ENCODE results near the gene GPS2.

The GPS2 gene

DNA sequence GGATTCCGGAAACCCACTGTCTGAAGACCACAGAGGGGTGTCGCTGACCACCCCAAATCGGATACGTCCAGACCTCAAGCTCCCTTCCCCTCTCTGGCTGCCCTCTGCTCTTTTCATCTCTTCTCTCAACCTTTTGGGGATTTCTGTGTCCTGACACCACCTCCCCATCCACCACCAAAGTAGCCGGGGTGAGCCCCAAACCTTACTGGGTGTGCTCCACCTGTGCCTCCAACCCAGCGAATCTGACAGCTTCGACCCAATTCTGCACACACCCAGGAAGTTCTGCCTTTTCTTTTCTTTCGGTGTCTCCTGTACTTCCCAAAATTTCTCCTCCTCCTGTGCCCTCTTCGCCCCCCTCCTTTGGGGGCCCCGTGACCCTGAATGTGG lies 37.3 kb upstream of the GPS2 start:
- ChIA-PET CTCF (interaction anchor here (0.7 to 5.4 kb wide), 4 partner anchors 10 to 208 kb away, joined by 4 to 67 read pairs (median 34); partner anchors contain the start of genes FGF11, SENP3 and TMEM102), POLR2A (interaction anchor here (0.5 to 2.7 kb wide), 2 partner anchors 73 to 132 kb away, joined by 3 to 10 read pairs; partner anchors contain the start of gene POLR2A)
- TF ChIP-seq, protein P1, sequence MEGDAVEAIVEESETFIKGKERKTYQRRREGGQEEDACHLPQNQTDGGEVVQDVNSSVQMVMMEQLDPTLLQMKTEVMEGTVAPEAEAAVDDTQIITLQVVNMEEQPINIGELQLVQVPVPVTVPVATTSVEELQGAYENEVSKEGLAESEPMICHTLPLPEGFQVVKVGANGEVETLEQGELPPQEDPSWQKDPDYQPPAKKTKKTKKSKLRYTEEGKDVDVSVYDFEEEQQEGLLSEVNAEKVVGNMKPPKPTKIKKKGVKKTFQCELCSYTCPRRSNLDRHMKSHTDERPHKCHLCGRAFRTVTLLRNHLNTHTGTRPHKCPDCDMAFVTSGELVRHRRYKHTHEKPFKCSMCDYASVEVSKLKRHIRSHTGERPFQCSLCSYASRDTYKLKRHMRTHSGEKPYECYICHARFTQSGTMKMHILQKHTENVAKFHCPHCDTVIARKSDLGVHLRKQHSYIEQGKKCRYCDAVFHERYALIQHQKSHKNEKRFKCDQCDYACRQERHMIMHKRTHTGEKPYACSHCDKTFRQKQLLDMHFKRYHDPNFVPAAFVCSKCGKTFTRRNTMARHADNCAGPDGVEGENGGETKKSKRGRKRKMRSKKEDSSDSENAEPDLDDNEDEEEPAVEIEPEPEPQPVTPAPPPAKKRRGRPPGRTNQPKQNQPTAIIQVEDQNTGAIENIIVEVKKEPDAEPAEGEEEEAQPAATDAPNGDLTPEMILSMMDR (IDR thresholded peaks at IDR 0.05; ENCODE audit: insufficient read depth, low read length, missing control alignments): no peak
- peak overlapping the region; percentile 96 for H3K4me3 ChIP-seq (ENCODE audit: low read depth, low read length)
- no peak for DNase-seq (ENCODE audit: low read depth, low spot score)

DNA sequence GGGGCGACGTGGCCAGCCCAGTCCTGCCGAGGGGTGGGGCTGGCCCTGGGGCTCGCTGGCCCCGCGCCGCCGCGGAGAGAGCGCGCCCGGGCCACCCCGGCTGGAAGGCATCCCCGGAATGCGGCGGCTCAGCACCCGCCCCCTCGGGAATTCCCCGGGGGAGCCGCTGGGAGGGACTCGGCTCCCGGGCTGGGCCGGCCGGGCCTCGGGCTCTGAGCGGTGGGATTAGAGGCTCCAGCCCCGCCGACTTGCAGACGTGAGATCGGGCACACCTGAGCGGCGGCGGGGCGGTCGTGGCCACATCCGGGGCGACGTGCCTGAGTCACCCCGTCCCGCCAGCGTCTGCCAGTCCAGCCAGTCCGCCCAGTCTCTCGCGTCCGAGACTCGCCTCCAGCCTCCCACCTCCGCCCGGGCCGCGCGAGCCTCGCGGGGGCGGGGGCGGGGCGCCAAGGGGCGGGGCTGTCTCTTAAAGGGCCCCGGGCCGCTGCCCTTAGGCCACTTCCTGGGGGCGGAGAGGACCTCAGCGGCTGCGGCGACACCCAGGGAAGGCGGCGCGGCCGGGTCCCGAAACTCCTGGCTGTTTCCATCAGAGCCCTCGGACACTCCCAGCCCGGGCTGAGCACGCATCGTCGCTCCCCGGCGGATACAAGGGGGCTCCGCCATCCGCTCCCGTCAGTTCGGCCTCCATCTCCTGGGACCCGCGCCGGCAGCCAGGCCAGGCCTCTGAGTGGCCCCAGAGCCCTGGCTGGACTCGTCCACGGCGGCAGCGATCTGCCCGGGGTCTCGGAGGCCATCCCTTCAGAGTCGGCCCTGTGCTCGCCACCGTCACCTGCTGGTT lies 36.7 kb upstream of the GPS2 start, which contains the start of gene KCTD11:
Gene KCTD11, plus strand, starts transcription at position 498 of the 838 bp plus-strand sequence.
- ChIA-PET POLR2A (interaction anchor here (0.6 to 2.0 kb wide), 5 partner anchors 22 to 236 kb away, joined by 3 to 11 read pairs (median 3); partner anchors contain the start of genes NEURL4, POLR2A and SLC2A4), CTCF (interaction anchor here (0.7 to 5.4 kb wide), 7 partner anchors 10 to 209 kb away, joined by 3 to 67 read pairs (median 7); partner anchors contain the start of genes FGF11, PLSCR3, SENP3 and TMEM102)
- peak within 1 kb of the TSS; percentile 96 for H3K4me3 ChIP-seq (ENCODE audit: low read depth, low read length)
- peak; percentile 62 for DNase-seq (ENCODE audit: low read depth, low spot score)
- TF ChIP-seq, protein P1 (IDR thresholded peaks at IDR 0.05; ENCODE audit: insufficient read depth, low read length, missing control alignments): peak; percentile 75

DNA sequence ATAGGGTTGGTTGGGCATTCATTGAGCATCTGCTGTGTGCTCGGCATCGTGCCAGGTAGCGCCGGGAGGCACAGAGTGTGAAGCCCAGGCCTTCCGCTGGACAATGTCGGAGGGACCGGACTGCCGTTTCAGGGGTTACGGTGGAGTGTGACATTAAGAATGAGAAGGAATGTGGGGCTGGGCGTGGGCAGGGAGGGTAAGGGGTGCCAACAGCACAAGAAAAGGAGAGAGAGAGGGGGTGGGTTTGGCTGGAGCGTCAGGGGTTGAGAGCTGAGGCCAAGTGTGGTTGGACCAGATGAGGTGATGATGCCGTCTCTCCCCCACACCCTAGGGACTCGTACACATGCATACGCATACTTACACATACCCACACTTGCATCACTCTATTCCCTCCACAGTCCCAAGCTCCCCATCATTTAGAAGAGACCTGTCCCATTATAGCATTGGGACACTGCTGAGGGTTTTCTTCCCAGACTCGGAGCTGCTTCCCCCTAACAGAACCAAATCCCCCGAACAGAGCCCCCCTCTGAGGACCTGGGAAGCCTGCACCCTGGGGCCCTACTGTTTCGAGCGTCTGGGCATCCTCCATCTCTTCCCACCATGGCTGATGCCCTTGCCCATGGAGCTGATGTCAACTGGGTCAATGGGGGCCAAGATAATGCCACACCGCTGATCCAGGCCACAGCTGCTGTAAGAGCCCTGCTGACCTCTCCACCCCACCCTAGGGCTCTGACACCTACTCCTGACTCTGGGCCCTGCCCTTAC lies 33.5 kb upstream of the GPS2 start:
- ChIA-PET POLR2A (interaction anchor here (0.5 to 1.4 kb wide), 5 partner anchors 19 to 227 kb away, joined by 3 to 4 read pairs (median 3); partner anchors contain the start of gene POLR2A), CTCF (interaction anchor here (0.7 to 8.6 kb wide), 13 partner anchors 10 to 303 kb away, joined by 3 to 53 read pairs (median 4); partner anchors contain the start of genes NEURL4, SENP3 and SLC2A4)
- H3K4me3 ChIP-seq (ENCODE audit: low read depth, low read length): no peak overlapping the region
- TF ChIP-seq, protein P1 (IDR thresholded peaks at IDR 0.05; ENCODE audit: insufficient read depth, low read length, missing control alignments): no peak
- no peak for DNase-seq (ENCODE audit: low read depth, low spot score)

DNA sequence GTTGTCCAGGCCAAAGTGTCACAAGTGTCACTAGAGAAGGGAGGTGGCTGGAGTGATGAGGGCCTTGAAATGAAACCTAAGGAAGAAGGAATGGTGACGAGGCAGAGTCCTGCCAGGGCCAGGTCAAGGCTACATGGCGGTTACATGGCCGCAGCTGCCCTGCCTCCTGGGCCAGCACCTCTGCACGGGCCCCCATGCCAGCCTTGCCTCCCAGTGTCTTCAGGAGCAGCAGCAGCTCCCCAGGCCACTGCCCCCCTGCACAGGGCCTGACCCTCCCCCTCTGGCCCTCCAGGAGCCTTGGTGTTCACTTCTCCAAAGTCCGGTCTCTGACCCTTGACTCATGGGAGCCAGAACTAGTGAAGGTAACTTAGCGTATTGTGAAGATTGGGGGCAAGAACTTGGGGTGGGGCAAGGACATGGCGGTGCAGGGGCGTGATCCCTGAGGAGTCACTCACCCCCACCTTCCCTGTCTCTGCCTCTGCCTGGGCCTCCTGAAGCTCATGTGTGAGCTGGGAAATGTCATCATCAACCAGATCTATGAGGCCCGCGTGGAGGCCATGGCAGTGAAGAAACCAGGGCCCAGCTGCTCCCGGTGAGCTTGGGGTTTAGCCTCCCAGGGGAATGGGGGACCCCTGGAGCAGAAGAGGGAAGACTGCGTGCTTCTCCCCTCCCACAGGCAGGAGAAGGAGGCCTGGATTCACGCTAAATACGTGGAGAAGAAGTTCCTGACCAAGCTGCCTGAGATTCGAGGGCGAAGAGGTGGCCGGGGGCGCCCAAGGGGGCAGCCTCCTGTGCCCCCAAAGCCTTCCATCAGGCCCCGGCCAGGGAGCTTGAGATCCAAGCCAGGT lies 32.7 kb upstream of the GPS2 start:
- H3K4me3 ChIP-seq (ENCODE audit: low read depth, low read length): no peak overlapping the region
- POLR2A ChIA-PET: interaction anchor here (0.5 to 1.4 kb wide), 5 partner anchors 18 to 227 kb away, joined by 3 to 4 read pairs (median 3); partner anchors contain the start of gene POLR2A
- TF ChIP-seq, protein P1 (IDR thresholded peaks at IDR 0.05; ENCODE audit: insufficient read depth, low read length, missing control alignments): no peak
- no peak for DNase-seq (ENCODE audit: low read depth, low spot score)
- CTCF ChIA-PET: interaction anchor here (0.8 to 8.6 kb wide), 12 partner anchors 9 to 302 kb away, joined by 3 to 53 read pairs (median 5); partner anchors contain the start of genes ACAP1, NEURL4, SENP3 and SLC2A4

DNA sequence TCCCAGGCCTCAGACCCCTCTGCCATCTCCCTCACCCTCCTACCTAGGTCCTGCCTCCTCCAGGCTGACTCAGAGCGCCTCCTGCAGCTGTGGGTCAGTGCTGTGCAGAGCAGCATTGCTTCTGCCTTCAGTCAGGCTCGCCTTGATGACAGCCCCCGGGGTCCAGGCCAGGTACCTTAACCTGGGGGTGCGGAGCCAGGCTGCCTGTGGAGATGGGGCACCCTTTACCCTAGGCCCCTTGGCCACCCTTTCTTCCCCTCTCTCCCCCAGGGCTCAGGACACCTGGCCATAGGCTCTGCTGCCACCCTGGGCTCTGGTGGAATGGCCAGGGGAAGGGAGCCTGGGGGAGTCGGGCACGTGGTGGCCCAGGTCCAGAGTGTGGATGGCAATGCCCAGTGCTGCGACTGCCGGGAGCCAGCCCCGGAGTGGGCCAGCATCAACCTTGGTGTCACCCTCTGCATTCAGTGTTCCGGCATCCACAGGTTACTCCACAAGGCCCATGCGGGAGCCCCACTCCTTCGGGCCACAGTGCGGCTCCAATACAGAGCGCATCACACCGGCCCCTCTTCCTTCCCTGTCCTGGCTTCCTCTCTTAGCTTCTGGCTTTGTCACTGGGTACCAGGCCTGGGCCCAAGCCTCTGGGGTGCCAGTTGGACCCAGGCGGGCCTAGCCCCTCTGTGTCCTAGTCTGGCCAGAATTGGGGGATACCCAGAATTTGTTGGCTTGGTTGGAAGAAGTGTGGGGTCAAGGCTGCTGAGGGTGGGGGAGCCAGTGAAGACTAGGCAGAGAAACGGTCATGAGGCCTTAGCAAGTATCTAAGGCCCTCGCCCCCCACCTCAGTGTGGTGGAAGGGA lies 31.8 kb upstream of the GPS2 start:
- CTCF ChIA-PET: interaction anchor here (0.8 to 8.6 kb wide), 10 partner anchors 9 to 301 kb away, joined by 3 to 53 read pairs (median 17); partner anchors contain the start of genes ACAP1, NEURL4, SENP3 and SLC2A4
- H3K4me3 ChIP-seq (ENCODE audit: low read depth, low read length): no peak overlapping the region
- no peak for DNase-seq (ENCODE audit: low read depth, low spot score)
- TF ChIP-seq, protein P1 (IDR thresholded peaks at IDR 0.05; ENCODE audit: insufficient read depth, low read length, missing control alignments): no peak
- POLR2A ChIA-PET: no interaction called here
